ENCODE data around the gene ABTB2. TPM values are rescaled to one million over a fixed set of nuclear protein-coding genes. Genes with fewer than 3 reads are reported as not detected.

ABTB2 gene
- total and polyA plus RNA-seq, 3 experiments from 2014 or later: 0.05 to 5.5 (median 5.4) TPM

DNA sequence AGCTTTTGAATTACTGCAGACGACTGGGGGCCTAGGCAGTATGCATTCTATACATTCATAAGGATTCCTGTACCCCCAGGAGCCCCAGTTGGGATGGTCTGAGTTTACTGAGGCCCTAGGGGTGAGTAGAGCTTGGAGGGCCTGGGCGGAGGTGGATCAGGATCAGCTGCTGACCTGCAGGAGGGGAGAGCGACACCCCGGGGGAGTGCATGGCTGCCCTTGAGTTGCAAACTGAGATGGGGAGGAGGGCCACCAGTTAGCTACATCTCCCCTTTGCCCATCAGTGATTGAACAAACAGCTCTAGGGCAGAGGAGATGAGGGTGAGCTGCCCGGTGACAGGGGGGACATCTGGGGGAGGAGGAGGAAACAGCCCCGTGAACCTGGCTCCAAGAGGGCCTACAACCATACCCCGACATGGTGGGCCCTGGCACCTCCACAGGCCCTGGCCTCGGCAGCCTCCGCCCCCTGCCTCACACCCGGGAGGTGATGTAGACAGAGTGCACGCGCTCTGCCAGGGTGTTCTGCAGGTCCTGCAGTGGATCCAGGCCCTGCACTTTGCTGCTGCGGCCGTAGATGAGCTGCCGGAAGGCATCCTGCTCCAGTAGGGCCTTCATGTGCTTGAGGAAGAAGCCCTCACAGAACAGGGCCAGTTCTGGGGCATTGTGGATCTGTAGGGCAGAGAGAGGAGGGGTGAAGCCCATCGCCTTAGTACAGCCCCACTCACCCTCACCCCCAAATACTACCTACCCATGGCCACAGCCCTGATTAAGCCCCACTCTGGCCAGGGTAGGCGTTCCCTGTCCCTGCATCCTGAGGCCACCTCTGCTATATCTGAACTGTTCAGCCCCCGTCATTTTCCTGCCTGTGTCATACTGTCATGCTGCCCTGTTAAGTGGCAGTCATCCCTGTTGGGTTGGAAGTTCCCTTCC, 205.6 kb downstream of the ABTB2 start:
- Mint-ChIP-seq H3K36me3 (peaks cover 0 to 44% (median 6%) of the 10 kb centered on the region in 3 donors), H3K27me3 (no peaks in the 10 kb centered on the region), H3K9me3 (no peaks in the 10 kb centered on the region), H3K4me3 (no peak overlapping the region), H3K27ac (peak overlapping the region in 1 of 8 donors; percentile 35), H3K4me1 (peaks cover 0 to 3% (median 0%) of the 10 kb centered on the region in 3 donors)
- no peak overlapping the region for H3K27ac ChIP-seq (ENCODE audit: low read depth, low read length)
- H3K4me3 ChIP-seq (ENCODE audit: low read length): no peak overlapping the region
- H3K9me3 ChIP-seq (ENCODE audit: low read length): no peaks in the 10 kb centered on the region
- H3K36me3 ChIP-seq (ENCODE audit: insufficient read depth, low read length): peaks cover 15% of the 10 kb centered on the region
- ChIA-PET POLR2A (no interaction called here), CTCF (interaction anchor here (2.9 kb wide), 1 partner anchor 22 kb away, joined by 11 read pairs; no protein-coding TSS in a partner anchor)
- H3K27me3 ChIP-seq (ENCODE audit: insufficient read depth, low read length, poor library complexity, severe bottlenecking): no peaks in the 10 kb centered on the region
- H3K4me1 ChIP-seq (ENCODE audit: insufficient read depth, low read length): no peaks in the 10 kb centered on the region
- DNase-seq: peak in 1 of 5 donors; percentile 41

DNA sequence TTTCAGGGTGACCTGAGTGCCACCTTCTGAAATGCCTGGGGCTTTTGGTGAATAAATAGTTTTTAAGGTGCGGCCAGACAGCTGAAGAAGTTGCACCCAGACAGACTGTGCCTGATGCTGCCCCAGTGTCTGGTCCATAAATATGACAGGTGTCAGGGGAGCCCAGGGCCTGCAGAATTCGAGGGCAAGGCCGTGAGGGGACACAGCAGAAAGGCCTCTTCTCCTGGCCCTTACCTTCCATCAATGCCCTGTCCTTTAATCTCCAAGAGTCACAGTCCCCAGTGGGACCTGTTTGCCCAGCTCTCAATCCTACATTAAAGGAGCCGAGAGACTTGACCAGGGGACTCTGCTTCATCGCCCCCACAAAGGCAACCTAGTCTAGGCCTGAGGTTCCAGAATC, 206.6 kb downstream of the ABTB2 start:
- Mint-ChIP-seq H3K36me3 (peaks cover under 1 to 54% (median 10%) of the 10 kb centered on the region in 3 donors), H3K9me3 (no peaks in the 10 kb centered on the region), H3K4me3 (no peak overlapping the region), H3K27me3 (no peaks in the 10 kb centered on the region), H3K27ac (no peak overlapping the region), H3K4me1 (peaks cover 0 to 3% (median 0%) of the 10 kb centered on the region in 3 donors)
- CTCF ChIA-PET: interaction anchor here (2.9 kb wide), 1 partner anchor 23 kb away, joined by 11 read pairs; no protein-coding TSS in a partner anchor
- Histone ChIP-seq H3K9me3 (ENCODE audit: low read length) (no peaks in the 10 kb centered on the region), H3K4me3 (ENCODE audit: low read length) (no peak overlapping the region), H3K4me1 (ENCODE audit: insufficient read depth, low read length) (no peaks in the 10 kb centered on the region), H3K36me3 (ENCODE audit: insufficient read depth, low read length) (peaks cover 24% of the 10 kb centered on the region), H3K27ac (ENCODE audit: low read depth, low read length) (no peak overlapping the region), H3K27me3 (ENCODE audit: insufficient read depth, low read length, poor library complexity, severe bottlenecking) (no peaks in the 10 kb centered on the region)
- DNase-seq: peak in 1 of 5 donors; percentile 33
- POLR2A ChIA-PET: no interaction called here

DNA sequence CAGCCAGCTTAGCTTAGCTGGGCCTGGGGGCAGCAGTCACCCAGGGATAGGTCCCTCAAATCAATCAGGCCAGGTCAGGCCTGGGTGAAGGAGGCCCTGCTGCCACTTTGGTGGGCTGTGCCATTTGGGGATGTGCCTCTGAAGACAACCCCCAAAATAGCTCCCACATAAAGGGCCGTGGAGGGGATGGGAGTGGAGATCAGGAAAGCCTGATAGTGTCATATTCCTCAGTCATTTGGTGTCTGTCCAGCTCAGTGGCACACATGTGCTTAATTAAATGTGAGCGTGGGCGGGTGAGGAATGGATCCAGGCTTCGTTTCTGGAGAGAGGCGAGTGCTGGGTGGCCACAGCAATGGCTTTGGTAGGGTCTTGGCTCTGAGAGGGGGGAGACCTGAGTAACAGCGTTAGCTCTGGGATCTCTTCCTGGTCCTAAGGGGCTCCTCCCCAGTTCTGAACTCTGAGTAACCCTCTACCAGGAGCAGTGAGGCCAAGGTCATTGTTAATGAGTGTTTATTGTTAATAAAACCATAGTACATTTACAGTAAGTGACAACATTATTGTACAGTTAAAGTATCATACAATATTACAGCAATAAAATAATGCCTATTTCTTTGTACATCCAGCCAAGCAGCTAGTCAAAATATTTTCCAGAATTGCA, 207.2 kb downstream of the ABTB2 start:
- ChIA-PET CTCF (interaction anchor here (0.8 to 2.9 kb wide), 2 partner anchors 24 to 163 kb away, joined by 4 to 11 read pairs; no protein-coding TSS in a partner anchor), POLR2A (no interaction called here)
- no peak overlapping the region for H3K4me3 Mint-ChIP-seq
- Histone ChIP-seq H3K27ac (ENCODE audit: low read depth, low read length) (no peak overlapping the region), H3K4me1 (ENCODE audit: insufficient read depth, low read length) (no peaks in the 10 kb centered on the region), H3K9me3 (ENCODE audit: low read length) (no peaks in the 10 kb centered on the region), H3K36me3 (ENCODE audit: insufficient read depth, low read length) (peaks cover 24% of the 10 kb centered on the region), H3K27me3 (ENCODE audit: insufficient read depth, low read length, poor library complexity, severe bottlenecking) (no peaks in the 10 kb centered on the region), H3K4me3 (ENCODE audit: low read length) (no peak overlapping the region)
- peaks cover 6 to 59% (median 13%) of the 10 kb centered on the region in 3 donors for H3K36me3 Mint-ChIP-seq
- no peak for DNase-seq
- H3K4me1 Mint-ChIP-seq: peaks cover 0 to 3% (median 0%) of the 10 kb centered on the region in 3 donors
- no peaks in the 10 kb centered on the region for H3K9me3 Mint-ChIP-seq
- no peak overlapping the region for H3K27ac Mint-ChIP-seq
- H3K27me3 Mint-ChIP-seq: no peaks in the 10 kb centered on the region

DNA sequence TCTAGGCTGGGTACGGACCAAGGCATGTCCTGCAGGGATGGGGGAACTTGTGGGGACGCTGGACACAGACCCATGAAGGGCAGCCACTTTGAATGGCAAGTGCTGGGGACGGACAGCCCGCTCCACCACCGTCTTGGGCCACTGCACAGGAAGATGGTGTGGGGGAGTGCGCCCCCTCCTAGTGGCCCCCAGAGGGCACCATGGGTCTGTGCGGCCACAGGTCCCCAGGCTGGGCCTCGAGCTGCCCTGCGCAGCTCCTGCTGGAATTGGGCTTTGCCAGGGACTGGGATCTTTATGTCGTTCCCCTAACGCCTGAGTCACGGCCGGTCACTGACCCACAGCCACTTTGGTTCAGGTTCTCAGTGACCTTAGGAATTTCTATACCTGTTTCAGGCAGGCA, 208.0 kb downstream of the ABTB2 start:
- H3K4me1 Mint-ChIP-seq: peaks cover 0 to 3% (median 0%) of the 10 kb centered on the region in 3 donors
- ChIA-PET CTCF (interaction anchor here (0.8 to 2.9 kb wide), 2 partner anchors 24 to 162 kb away, joined by 4 to 11 read pairs; no protein-coding TSS in a partner anchor), POLR2A (no interaction called here)
- peak overlapping the region in 2 of 8 donors; percentile 47 to 61 for H3K27ac Mint-ChIP-seq
- Histone ChIP-seq H3K27me3 (ENCODE audit: insufficient read depth, low read length, poor library complexity, severe bottlenecking) (no peaks in the 10 kb centered on the region), H3K27ac (ENCODE audit: low read depth, low read length) (no peak overlapping the region), H3K4me3 (ENCODE audit: low read length) (no peak overlapping the region), H3K36me3 (ENCODE audit: insufficient read depth, low read length) (peaks cover 29% of the 10 kb centered on the region), H3K9me3 (ENCODE audit: low read length) (no peaks in the 10 kb centered on the region), H3K4me1 (ENCODE audit: insufficient read depth, low read length) (no peaks in the 10 kb centered on the region)
- H3K9me3 Mint-ChIP-seq: no peaks in the 10 kb centered on the region
- no peaks in the 10 kb centered on the region for H3K27me3 Mint-ChIP-seq
- peaks cover 7 to 65% (median 17%) of the 10 kb centered on the region in 3 donors for H3K36me3 Mint-ChIP-seq
- DNase-seq: no peak
- no peak overlapping the region for H3K4me3 Mint-ChIP-seq

DNA sequence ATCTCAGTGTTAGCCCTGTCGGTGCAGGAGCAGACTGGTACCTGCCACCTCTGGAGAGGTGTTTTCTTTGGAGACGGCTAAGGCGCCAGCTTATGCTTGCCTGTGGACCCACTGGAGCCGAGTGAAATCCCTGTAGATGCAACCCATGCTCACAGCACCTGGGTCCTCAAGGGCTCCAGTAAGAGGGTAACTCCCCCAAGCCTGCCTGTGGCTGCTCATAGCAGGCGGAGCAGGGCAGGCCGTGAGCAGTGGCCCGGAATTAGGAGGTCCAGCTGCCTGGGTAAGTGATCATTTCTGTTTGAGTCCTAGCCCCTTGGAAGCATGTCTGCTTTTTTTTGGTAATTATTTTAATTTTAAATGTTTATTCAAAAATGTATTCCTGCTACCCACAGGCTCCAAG, 208.5 kb downstream of the ABTB2 start:
- POLR2A ChIA-PET: no interaction called here
- H3K27me3 Mint-ChIP-seq: no peaks in the 10 kb centered on the region
- peaks cover 34% of the 10 kb centered on the region for H3K36me3 ChIP-seq (ENCODE audit: insufficient read depth, low read length)
- no peaks in the 10 kb centered on the region for H3K27me3 ChIP-seq (ENCODE audit: insufficient read depth, low read length, poor library complexity, severe bottlenecking)
- no peak overlapping the region for H3K27ac ChIP-seq (ENCODE audit: low read depth, low read length)
- no peaks in the 10 kb centered on the region for H3K9me3 ChIP-seq (ENCODE audit: low read length)
- H3K27ac Mint-ChIP-seq: no peak overlapping the region
- H3K9me3 Mint-ChIP-seq: no peaks in the 10 kb centered on the region
- H3K4me3 Mint-ChIP-seq: no peak overlapping the region
- H3K4me3 ChIP-seq (ENCODE audit: low read length): no peak overlapping the region
- no peaks in the 10 kb centered on the region for H3K4me1 ChIP-seq (ENCODE audit: insufficient read depth, low read length)
- peaks cover 0 to 3% (median 0%) of the 10 kb centered on the region in 3 donors for H3K4me1 Mint-ChIP-seq
- no peak for DNase-seq
- peaks cover 7 to 69% (median 17%) of the 10 kb centered on the region in 3 donors for H3K36me3 Mint-ChIP-seq
- CTCF ChIA-PET: interaction anchor here (1.4 to 2.9 kb wide), 2 partner anchors 25 to 31 kb away, joined by 3 to 11 read pairs; no protein-coding TSS in a partner anchor

DNA sequence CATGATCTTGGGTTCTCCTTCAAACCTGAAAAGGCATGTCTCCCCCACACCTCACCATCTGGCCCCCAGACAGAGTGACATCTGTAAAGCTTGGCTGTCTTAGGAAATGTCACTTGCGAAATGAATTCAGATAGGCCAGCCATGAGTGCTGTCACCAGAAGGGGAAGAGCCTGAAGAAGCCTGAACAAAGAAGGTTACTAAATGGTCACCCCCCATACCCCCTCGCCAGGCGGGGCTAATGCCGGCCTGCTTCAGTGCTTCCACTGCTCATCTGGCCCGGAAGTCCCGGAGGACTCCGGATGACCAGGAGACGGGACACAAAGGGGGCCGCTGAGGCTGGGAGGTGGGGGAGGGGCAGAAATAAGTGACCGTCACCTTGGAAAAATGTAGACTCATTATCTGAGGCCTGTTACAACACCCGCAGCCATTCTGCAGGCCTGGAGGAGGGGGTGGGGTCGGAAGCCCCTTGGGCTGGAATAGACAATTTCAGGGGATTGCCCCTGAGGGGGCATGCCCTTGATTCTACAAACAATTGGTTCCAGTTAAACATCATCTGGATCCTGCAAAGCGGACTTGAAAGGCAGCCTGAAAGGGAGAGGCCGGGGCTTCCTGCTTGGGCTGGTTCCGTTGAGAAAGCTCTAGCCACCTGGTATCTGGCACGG, 209.2 kb downstream of the ABTB2 start:
- Mint-ChIP-seq H3K9me3 (no peaks in the 10 kb centered on the region), H3K4me3 (no peak overlapping the region), H3K4me1 (peaks cover 0 to 3% (median 0%) of the 10 kb centered on the region in 3 donors), H3K27me3 (no peaks in the 10 kb centered on the region), H3K27ac (no peak overlapping the region), H3K36me3 (peaks cover 7 to 74% (median 17%) of the 10 kb centered on the region in 3 donors)
- Histone ChIP-seq H3K9me3 (ENCODE audit: low read length) (no peaks in the 10 kb centered on the region), H3K4me3 (ENCODE audit: low read length) (no peak overlapping the region), H3K4me1 (ENCODE audit: insufficient read depth, low read length) (no peaks in the 10 kb centered on the region), H3K27ac (ENCODE audit: low read depth, low read length) (no peak overlapping the region), H3K27me3 (ENCODE audit: insufficient read depth, low read length, poor library complexity, severe bottlenecking) (no peaks in the 10 kb centered on the region), H3K36me3 (ENCODE audit: insufficient read depth, low read length) (peaks cover 40% of the 10 kb centered on the region)
- CTCF ChIA-PET: interaction anchor here (1.4 kb wide), 1 partner anchor 30 kb away, joined by 3 read pairs; no protein-coding TSS in a partner anchor
- POLR2A ChIA-PET: no interaction called here
- DNase-seq: no peak

DNA sequence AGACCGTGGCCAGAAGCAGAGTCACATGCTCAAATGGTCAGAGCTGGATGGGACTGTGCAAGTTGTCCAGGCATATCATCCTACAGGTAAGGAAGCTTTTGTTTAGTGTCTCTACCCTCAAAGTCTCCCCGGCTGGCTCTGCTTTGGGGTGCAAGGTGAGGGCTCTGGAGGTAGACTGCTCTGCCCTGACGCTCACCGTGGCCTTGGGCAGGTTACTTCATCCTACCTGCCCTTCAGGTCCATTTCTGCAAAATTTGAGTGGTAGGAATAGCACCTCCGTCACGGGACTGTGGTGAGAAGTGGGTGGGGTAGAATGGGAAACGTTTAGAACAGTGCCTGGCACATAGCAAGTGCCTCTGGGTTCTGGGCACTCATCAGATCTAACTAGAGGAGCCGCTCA, 210.2 kb downstream of the ABTB2 start:
- H3K4me1 Mint-ChIP-seq: no peaks in the 10 kb centered on the region
- peaks cover 51% of the 10 kb centered on the region for H3K36me3 ChIP-seq (ENCODE audit: insufficient read depth, low read length)
- no peak overlapping the region for H3K4me3 Mint-ChIP-seq
- H3K9me3 Mint-ChIP-seq: no peaks in the 10 kb centered on the region
- H3K4me3 ChIP-seq (ENCODE audit: low read length): no peak overlapping the region
- ChIA-PET POLR2A (no interaction called here), CTCF (no interaction called here)
- H3K9me3 ChIP-seq (ENCODE audit: low read length): no peaks in the 10 kb centered on the region
- no peak overlapping the region for H3K27ac ChIP-seq (ENCODE audit: low read depth, low read length)
- H3K27me3 ChIP-seq (ENCODE audit: insufficient read depth, low read length, poor library complexity, severe bottlenecking): no peaks in the 10 kb centered on the region
- H3K27me3 Mint-ChIP-seq: no peaks in the 10 kb centered on the region
- H3K4me1 ChIP-seq (ENCODE audit: insufficient read depth, low read length): no peaks in the 10 kb centered on the region
- H3K27ac Mint-ChIP-seq: no peak overlapping the region
- DNase-seq: no peak
- H3K36me3 Mint-ChIP-seq: peaks cover 7 to 77% (median 22%) of the 10 kb centered on the region in 3 donors

Measured in CD8-positive, alpha-beta memory T cell (primary cell).